ENCODE data around the gene RNF181. TPM values are rescaled to one million over a fixed set of nuclear protein-coding genes. Genes with fewer than 3 reads are reported as not detected.
"Not testable (repeated sequence)": the region's sequence is repeated elsewhere in the genome, so short reads cannot be mapped to it uniquely, and the experiment has no call there.

RNF181 gene
- total and polyA plus RNA-seq, 3 donors from 2014 or later = 119 to 189 (median 137) TPM

DNA sequence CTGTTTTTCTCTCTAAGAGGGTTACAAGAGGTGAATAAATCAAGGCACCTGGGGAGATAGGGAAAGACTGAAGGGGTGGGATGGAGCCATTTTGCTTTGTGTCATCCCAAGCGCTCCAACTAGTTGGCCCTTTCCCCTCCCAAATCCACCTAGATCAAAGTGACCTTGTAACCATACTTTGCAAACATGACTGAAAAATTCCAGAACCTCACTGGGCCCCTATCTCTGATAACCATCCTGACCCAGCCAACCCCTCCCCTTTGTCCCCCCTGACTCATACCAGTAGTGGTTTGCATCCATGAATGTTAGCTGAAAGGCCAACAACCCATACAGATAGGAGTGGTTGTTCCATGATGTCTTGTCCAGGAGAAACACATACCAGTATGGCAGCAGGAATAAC is 37.4 kb upstream of the RNF181 start:
- no peaks in the 10 kb centered on the region for H3K36me3 ChIP-seq (ENCODE audit: low read depth, missing control alignments)
- H3K27ac ChIP-seq = no peak overlapping the region
- H3K27me3 ChIP-seq = no peaks in the 10 kb centered on the region
- no peaks in the 10 kb centered on the region for H3K9me3 ChIP-seq
- H3K4me1 ChIP-seq = peaks cover 14% of the 10 kb centered on the region
- DNase-seq = no peak
- intact Hi-C loops (cut with DNase I; ENCODE audit: low total_unique reads) = loop anchor here (5.0 kb wide), 1 partner anchor 44 kb away; the partner anchor contains the start of gene TMEM150A
- 91 to 100% methylated on average over 1 of the region's 1 CpG for WGBS, 2 donors
- H3K4me3 ChIP-seq = no peak overlapping the region
- TF ChIP-seq POLR2A (IDR thresholded peaks at IDR 0.05) = no peak
- no peak for TF ChIP-seq CTCF (IDR thresholded peaks at IDR 0.05)

- WGBS, 2 donors = 58 to 71% methylated on average over 12 of the region's 12 CpGs
- peaks cover 14% of the 10 kb centered on the region for H3K4me1 ChIP-seq
- H3K4me3 ChIP-seq = peak overlapping the region in 1 of 2 donors; percentile 87
- H3K27me3 ChIP-seq; H3K9me3 ChIP-seq; DNase-seq; intact Hi-C loops (cut with DNase I; ENCODE audit: low total_unique reads); H3K27ac ChIP-seq; H3K36me3 ChIP-seq (ENCODE audit: low read depth, missing control alignments): not testable (repeated sequence)
These were observed 35.2 kb upstream of the RNF181 start for GRCh38 chr2:85560403-85560726.

- Histone ChIP-seq H3K4me3 (peak overlapping the region; percentile 72 to 87), H3K4me1 (peaks cover 14% of the 10 kb centered on the region), H3K36me3 (ENCODE audit: low read depth, missing control alignments) (no peaks in the 10 kb centered on the region), H3K9me3 (no peaks in the 10 kb centered on the region), H3K27me3 (no peaks in the 10 kb centered on the region), H3K27ac (peak overlapping the region; percentile 78)
- DNase-seq = no peak
- 4 to 5% methylated on average over 10 to 14 of the region's 14 CpGs for WGBS, 2 donors
- intact Hi-C loops (cut with DNase I; ENCODE audit: low total_unique reads) = no loop called here
- TF ChIP-seq CTCF (IDR thresholded peaks at IDR 0.05) (no peak), POLR2A (IDR thresholded peaks at IDR 0.05) (no peak)
These were observed 34.7 kb upstream of the RNF181 start for GRCh38 chr2:85560812-85561279.

DNA sequence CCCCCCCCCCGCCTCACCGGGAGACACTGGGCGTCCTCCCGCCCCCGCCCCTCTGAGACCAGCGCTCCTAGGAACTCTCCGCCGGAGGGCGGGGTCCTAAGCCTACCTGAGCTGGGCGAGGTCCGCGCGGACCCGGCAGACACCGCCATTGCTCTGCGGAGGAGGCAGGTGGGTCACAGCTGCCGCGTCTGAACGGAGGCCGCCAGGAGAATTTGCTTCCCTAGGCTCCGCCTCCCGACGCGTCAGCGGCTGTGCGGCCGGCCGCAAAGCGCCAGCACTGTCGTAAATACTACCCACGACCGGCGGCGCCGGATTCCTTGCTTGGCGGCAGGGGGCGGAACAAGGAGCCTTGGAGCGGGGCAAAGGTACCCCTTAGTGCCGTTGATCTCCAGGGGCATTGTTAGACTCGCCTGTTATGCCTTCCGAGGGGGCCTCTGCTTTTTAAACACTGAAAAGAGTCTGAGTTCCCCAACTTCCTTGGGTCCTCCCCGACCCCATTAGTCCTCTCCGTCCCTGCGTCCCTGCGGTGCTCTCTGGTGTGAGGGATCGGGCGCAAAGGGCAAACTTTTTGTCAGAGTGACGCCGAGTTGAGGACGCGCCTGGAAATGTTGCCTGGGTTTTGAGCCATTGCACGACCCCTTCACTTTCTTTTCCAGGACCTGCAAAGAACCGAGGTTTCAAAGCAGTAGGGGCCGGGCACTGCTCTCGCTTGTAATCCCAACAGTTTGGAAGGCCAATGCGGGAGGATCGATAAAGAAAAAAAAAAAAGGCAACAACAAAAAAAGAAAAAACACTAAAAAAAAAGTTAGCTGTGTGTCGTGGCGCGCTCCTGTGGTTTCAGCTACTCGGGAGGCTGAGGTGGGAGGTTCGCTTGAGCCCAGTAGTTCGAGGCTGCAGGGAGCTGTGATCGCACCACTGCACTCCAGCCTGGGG is 34.0 kb upstream of the RNF181 start, which contains the start of gene GGCX:
Gene GGCX, minus strand, starts transcription at position 214 of the 933 bp plus-strand sequence. Its CDS starts 65 bp downstream, at position 149.
- Histone ChIP-seq H3K4me3 (peak within 1 kb of the TSS; percentile 72 to 87), H3K36me3 (ENCODE audit: low read depth, missing control alignments) (no peaks in the 10 kb centered on the region), H3K4me1 (peaks cover 14% of the 10 kb centered on the region), H3K9me3 (no peaks in the 10 kb centered on the region), H3K27me3 (no peaks in the 10 kb centered on the region), H3K27ac (peak within 1 kb of the TSS; percentile 78)
- TF ChIP-seq POLR2A (IDR thresholded peaks at IDR 0.05) (peak; percentile 5), CTCF (IDR thresholded peaks at IDR 0.05) (peak; percentile 16 to 45 (median 35))
- intact Hi-C loops (cut with DNase I; ENCODE audit: low total_unique reads) = no loop called here
- 3 to 4% methylated on average over 23 to 53 of the region's 64 CpGs for WGBS, 2 donors
- peak; percentile 97 for DNase-seq

DNA sequence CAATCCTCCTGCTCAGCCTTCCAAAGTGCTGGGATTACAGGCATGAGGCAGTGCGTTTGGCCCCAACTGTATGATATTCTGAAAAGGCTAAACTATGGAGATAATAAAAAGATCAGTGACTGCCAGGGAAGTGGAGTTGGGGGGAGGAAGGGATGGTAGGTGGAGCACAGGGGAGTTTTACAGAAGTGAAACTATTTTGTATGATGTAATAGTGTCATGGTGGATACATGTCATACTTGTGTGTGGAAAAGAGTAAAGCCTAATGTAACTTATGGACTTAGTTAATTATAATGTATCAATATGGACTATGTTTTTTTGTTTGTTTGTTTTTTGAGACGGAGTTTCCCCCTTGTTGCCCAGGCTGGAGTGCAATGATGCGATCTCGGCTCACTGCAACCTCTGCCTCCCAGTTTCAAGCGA is 31.4 kb upstream of the RNF181 start:
- peaks cover 14% of the 10 kb centered on the region for H3K4me1 ChIP-seq
- TF ChIP-seq POLR2A (IDR thresholded peaks at IDR 0.05) (no peak), CTCF (IDR thresholded peaks at IDR 0.05) (no peak)
- H3K9me3 ChIP-seq = no peaks in the 10 kb centered on the region
- DNase-seq = no peak
- intact Hi-C loops (cut with DNase I; ENCODE audit: low total_unique reads) = no loop called here
- H3K27ac ChIP-seq = no peak overlapping the region
- 81 to 84% methylated on average over 5 of the region's 5 CpGs for WGBS, 2 donors
- H3K4me3 ChIP-seq = no peak overlapping the region
- no peaks in the 10 kb centered on the region for H3K27me3 ChIP-seq
- no peaks in the 10 kb centered on the region for H3K36me3 ChIP-seq (ENCODE audit: low read depth, missing control alignments)

Measured in testis (tissue), 3 donors.